RWPE1 (cell line): ENCODE results near the gene FNDC3B.

ENCODE experiments used
- CTCF ChIA-PET: fragments of 350-600 bp; sonication (Branson Sonifier 250); formaldehyde crosslinking; extraction: SDS; loops from one replicate; lab custom pipeline; 2021; lab: Yijun Ruan, JAX
- POLR2A ChIA-PET: fragments of 400-600 bp; formaldehyde crosslinking; extraction: SDS; loops from one replicate; lab custom pipeline; 2020; ENCODE audit warnings: antibody characterized with exemption; ENCODE audit not compliant: low non-redundant PET; lab: Yijun Ruan, JAX
- DNase-seq: peaks from one replicate; pipeline ENCODE4 v3.0.0; 2012; ENCODE audit warnings: low spot score
- H3K27ac ChIP-seq: fragments of 450-650 bp; 2 replicates; pipeline ENCODE4 v1.5.1; 2017
- TF ChIP-seq, protein P1 (sequence below): fragments of 450-650 bp; conservative IDR thresholded peaks from 2 replicates; pipeline ENCODE4 v1.5.1; 2017; ENCODE audit warnings: low read depth, mild to moderate bottlenecking

FNDC3B gene

DNA sequence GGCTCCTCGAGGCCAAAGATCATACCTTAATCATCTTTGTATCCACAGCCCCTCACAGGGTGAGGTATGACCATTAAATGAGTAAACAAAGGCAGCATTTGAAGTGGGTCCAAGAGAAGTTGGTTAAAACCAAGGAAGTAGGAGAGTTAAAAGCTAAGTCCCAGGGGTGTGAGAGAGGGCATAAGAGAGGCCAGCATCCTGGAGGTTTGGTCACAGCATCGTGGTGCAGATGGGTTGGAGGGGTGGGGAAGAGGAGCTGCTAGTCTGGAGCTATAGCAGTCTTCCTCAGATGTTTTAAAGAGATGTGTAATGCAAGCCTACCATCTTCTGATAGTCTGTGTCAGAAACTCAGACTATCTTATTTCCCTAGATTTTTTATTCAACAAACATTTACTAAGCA, 253.7 kb downstream of the FNDC3B start:
- no peak overlapping the region for H3K27ac ChIP-seq
- ChIA-PET CTCF (interaction anchor here (0.6 kb wide), 1 partner anchor 184 kb away, joined by 3 read pairs; no protein-coding TSS in a partner anchor), POLR2A (no interaction called here)
- TF ChIP-seq, protein P1, sequence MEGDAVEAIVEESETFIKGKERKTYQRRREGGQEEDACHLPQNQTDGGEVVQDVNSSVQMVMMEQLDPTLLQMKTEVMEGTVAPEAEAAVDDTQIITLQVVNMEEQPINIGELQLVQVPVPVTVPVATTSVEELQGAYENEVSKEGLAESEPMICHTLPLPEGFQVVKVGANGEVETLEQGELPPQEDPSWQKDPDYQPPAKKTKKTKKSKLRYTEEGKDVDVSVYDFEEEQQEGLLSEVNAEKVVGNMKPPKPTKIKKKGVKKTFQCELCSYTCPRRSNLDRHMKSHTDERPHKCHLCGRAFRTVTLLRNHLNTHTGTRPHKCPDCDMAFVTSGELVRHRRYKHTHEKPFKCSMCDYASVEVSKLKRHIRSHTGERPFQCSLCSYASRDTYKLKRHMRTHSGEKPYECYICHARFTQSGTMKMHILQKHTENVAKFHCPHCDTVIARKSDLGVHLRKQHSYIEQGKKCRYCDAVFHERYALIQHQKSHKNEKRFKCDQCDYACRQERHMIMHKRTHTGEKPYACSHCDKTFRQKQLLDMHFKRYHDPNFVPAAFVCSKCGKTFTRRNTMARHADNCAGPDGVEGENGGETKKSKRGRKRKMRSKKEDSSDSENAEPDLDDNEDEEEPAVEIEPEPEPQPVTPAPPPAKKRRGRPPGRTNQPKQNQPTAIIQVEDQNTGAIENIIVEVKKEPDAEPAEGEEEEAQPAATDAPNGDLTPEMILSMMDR, result no peak
- no peak for DNase-seq

DNA sequence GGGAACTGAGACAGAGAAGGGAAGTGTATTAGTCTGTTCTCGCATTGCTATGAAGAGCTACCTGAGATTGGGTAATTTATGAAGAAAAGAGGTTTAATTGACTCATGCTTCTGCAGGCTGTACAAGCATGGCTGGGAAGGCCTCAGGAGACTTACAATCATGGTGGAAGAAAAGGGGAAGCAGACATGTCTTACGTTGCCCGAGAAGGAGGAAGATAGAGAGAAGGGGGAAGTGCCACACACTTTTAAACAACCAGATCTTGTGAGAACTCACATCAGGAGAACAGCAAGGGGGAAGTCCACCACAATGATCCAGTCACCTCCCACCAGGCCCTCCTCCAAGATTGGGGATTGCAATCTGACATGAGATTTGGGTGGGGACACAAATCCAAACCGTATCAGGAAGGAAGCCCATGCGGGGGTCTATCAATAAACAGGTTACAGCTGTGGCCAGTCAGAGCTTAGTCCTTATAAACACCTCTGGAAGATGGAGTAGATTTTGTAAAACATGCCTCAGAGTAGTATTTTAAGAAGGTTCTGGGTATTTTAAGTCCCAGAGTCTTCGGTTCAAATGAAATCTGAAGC, 254.9 kb downstream of the FNDC3B start:
- ChIA-PET CTCF (interaction anchor here (1.0 kb wide), 1 partner anchor 38 kb away, joined by 4 read pairs; no protein-coding TSS in a partner anchor), POLR2A (no interaction called here)
- TF ChIP-seq, protein P1, result no peak
- DNase-seq, result no peak
- H3K27ac ChIP-seq, result no peak overlapping the region

DNA sequence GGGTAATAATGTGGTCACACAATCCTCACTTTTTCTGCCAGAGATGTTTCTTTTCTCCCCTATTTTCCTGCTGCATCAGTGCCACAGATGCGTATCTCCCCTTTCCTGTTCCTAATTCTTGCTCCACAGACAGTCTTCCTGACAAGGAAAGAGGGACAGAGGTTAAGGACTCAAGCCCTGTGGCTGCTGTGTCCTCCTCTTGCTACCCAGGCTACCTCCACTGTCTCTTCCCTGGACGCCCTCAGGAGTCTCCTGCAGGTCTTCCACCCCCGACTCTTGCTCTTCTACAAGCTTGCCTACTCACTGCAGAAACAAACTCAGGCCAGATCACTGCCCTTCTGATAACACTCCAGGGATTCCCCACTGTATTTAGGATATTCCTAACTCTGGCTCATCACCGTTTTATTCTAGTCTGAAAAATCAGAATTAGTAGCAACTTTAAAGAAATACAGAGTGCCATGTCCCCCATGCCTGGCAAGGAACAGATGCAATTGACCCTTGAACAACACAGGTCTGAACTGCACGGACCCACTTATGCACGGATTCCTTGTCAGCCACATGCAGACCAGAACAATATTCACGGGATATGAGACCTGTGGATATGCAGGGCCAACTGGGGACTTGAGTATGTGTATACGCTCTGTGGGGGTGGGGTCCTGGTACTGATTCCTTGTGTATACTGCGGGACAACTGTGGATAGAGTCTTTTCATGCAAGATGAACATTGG, 257.0 kb downstream of the FNDC3B start:
- no peak for DNase-seq
- TF ChIP-seq, protein P1, result no peak
- POLR2A ChIA-PET, result no interaction called here
- CTCF ChIA-PET, result interaction anchor here (0.6 kb wide), 1 partner anchor 11 kb away, joined by 4 read pairs; no protein-coding TSS in a partner anchor
- peak overlapping the region; percentile 30; the same call in 1 of the 2 replicates for H3K27ac ChIP-seq

DNA sequence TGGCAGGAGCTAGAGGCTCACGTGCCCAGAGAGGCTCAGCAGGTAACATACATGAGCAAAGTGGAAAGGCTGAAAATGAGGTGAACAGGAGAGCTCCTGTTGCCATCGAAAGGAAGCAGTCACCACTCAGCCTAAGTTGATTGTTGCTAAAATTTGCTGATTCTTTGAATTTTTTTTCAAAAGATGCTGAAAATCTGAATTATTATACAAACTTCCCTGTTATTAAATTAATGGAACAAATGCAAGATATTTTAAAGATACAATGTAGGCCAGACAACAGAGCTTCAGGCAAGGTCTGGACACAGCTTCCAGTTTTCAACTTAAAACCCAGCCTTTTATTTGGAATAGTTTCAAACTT, 257.6 kb downstream of the FNDC3B start:
- H3K27ac ChIP-seq, result no peak overlapping the region
- ChIA-PET CTCF (interaction anchor here (0.6 kb wide), 1 partner anchor 11 kb away, joined by 4 read pairs; no protein-coding TSS in a partner anchor), POLR2A (no interaction called here)
- TF ChIP-seq, protein P1, result no peak
- DNase-seq, result no peak

DNA sequence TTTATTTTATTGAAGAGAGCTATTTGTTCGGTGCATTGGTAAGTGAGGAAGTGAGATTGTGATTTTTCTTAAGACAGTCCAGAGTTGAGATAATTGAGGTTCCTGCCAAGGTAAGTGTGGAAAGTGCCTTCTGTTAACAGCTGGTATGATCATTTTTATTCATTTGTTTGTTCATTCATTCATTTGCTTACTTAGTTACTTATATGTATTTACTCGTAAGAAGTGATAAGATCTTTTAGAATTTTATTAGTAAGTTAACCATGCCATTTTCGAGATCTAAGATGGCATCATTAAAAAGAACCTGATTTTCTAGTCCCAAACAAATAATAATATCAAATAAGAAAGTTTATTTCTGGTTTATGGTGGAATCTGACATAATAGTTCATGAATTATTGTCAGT, 258.9 kb downstream of the FNDC3B start:
- DNase-seq, result no peak
- no peak overlapping the region for H3K27ac ChIP-seq
- ChIA-PET POLR2A (no interaction called here), CTCF (no interaction called here)
- TF ChIP-seq, protein P1, result no peak

DNA sequence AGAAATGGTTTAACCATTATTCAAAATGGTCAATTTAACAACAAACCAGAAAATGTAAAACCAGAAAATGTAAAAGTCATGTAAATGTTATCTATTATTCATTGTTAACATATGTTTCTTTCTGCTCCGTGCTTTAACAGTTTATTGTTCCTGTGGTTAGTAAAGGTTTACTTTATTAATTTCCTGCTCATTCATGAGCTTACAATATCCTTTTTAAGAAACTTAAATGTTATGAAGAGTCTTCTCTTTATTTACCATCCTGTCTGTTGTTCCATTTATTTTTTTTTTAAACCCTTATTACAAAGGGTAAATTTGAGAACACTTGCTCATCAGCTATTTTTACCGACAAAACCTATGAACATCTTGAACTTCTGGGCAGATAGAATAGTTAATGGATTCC, 260.8 kb downstream of the FNDC3B start:
- TF ChIP-seq, protein P1, result no peak
- H3K27ac ChIP-seq, result no peak overlapping the region
- POLR2A ChIA-PET, result no interaction called here
- DNase-seq, result no peak
- CTCF ChIA-PET, result interaction anchor here (0.6 to 0.7 kb wide), 2 partner anchors 156 to 255 kb away, joined by 3 read pairs; no protein-coding TSS in a partner anchor
